GM18526 (cell line): ENCODE measurements around the gene KIF18B.

Experiments
- POLR2A ChIP-seq: IDR thresholded peaks from 3 replicates; pipeline ENCODE4 v1.6.1; 2011; ENCODE audit not compliant: insufficient read length; ENCODE audit errors: extremely low read depth

Gene KIF18B

GRCh38 chr17:44959821-44960531 is 12.4 kb upstream of the KIF18B start:
- TF ChIP-seq POLR2A, result no peak

DNA sequence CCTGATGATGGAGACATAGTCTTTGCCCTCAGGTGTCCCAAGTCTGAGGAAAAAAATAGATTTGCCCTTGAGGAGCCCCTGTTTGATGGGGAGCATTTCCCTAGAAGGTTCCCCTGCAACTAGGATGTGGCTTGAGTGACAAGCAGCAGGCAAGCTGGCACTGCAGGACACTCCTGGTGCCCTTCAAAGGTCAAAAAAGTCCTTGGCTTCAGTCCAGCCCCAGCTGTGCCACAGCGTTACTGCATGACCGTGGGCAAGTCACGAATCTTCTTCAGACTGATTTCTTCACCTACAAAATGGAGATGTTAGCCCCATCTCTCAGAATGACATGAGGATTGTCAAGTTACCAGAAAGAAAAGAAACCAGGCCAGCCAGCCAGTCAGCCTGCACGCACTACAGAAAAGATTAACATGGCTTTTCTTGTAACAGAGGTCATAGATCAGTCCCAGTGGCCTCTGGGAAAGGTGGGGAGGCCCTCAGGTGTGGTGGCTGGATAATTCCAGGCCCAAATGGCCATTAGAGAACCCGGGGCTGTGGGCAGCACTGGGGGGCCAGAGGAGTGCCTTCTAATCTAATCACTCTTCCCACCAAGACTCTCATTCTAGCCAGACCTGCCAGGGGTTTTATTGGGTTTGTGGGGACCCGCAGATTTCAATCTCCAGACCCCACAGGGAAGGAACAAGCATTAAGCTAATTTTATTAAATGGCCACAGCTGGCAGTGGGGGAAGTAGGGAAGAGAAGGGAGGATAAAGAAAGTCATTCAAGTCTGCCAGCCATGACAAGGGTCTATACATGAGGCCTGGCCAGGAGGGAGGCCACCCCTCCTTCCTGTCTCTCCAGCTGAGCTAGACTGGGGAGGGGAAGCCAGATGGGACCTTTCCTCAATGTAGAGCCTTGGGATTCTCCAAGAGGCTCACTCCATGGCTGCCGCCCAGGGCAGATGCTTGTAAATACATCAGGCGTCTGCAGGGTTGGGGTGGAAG is 9.7 kb upstream of the KIF18B start:
- TF ChIP-seq POLR2A, result no peak

- TF ChIP-seq POLR2A, result no peak
Measured at GRCh38 chr17:44955674-44956425, 8.3 kb upstream of the KIF18B start.

DNA sequence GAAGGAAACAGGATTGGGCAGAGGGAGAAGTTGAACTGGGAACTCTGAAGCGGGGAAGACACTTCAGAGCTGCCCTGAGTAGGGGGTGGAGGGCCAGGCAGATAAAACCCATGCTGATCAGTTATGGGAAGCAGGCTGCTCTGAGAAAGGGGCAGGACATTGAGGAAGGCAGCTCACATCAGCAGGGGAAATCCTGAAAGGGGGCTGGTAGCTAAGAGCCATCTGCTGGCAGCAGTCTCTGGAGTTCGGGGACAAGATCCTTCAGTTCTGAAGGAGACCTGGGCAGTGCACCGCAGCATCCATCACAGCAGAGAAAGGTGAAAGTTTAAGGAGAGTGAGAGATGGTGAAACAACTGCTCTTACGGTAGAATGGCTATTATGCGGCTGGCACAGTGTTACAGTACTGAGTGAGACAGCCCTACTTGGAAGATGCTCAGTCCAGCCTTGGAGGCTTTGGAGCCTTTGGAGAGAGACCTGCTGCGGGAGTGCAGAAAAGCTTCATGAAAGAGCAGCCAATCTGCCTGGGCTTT is 5.4 kb upstream of the KIF18B start:
- no peak for TF ChIP-seq POLR2A

GRCh38 chr17:44948315-44948795 is 782 bp upstream of the KIF18B start:
- TF ChIP-seq POLR2A, result no peak

DNA sequence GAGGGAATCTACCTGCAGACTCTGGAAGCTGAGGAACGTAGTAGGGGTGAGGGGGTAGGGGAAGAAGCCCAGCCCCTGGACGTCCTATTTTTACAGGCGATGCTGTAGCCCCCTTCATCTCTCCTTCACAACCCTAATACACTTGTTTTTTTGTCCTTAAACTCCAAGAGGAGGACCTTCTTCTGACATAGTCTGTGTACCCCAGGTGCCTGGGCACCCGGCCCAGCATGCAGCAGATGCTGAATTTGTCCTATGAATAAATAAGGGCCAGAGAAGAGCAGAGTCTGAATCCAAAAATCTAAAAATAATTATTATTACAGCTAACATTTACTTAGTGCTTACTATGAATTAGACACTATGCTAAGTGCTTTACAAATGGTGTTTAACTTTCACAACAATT is 5.1 kb downstream of the KIF18B start:
- TF ChIP-seq POLR2A, result no peak

GRCh38 chr17:44941712-44942331 is 5.8 kb downstream of the KIF18B start:
- no peak for TF ChIP-seq POLR2A

- no peak for TF ChIP-seq POLR2A
Measured at GRCh38 chr17:44940768-44941167, 6.8 kb downstream of the KIF18B start.

DNA sequence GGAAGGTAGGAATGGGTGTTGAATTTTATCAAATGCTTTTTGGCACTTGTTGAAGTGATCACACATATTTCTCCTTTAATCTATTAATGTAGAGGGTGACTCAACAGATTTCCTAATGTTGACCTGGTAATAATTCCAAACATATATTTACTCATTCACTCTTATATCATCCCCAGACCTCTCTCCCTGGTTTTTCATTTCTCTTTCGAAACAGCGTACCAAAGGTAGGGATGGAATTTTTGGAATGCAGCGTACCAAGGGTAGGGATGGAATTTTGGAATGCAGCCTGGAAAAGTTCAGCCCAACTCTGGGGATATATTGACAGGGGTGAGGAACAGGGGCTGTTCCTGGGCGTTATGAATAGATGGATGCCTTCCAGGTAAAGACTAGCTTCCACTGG is 7.3 kb downstream of the KIF18B start:
- TF ChIP-seq POLR2A, result no peak

- no peak for TF ChIP-seq POLR2A
Measured at GRCh38 chr17:44935116-44935515, 12.5 kb downstream of the KIF18B start.

- TF ChIP-seq POLR2A, result no peak
Measured at GRCh38 chr17:44934745-44935105, 12.8 kb downstream of the KIF18B start.

- no peak for TF ChIP-seq POLR2A
Measured at GRCh38 chr17:44933824-44934744, 13.5 kb downstream of the KIF18B start.

DNA sequence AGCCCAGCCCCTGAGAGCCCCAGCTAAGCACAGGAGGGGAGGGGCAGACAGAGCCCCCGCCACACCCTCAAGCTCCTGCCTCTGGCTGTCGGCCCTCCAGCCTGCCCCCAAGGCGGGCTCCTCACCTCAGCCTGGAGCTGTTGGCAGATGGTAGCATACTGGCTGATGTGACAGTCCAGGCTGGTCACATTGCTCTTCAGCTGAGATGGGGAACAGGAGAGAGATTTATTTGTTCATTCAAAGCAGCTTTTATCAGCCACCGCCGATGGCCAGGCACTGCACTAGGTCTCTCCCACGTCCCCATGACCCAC is 14.8 kb downstream of the KIF18B start:
- TF ChIP-seq POLR2A, result no peak
